LHCN-M2 (cell line): Measurements from ENCODE around the gene DDX50. TPM values are rescaled to one million over a fixed set of nuclear protein-coding genes. Genes with fewer than 3 reads are reported as not detected.

Experiments
- DNase-seq: peaks from one replicate; pipeline ENCODE4 v3.0.0-alpha.2; 2012; ENCODE audit warnings: low read depth
- total RNA-seq: library from RNA; depleted of rRNA; stranded (reverse); fragments of >200 nt; gene quantifications from 2 replicates; pipeline ENCODE4 v1.2.3, GENCODE V29; 2014; rRNA removed

Gene DDX50
- total RNA-seq, 1 experiment from 2014 or later = 58.5 TPM

GRCh38 chr10:68987611-68988010, 86.5 kb downstream of the DDX50 start:
- DNase-seq = no peak

- DNase-seq = peak; percentile 97
Observed at GRCh38 chr10:68988530-68989316, 87.6 kb downstream of the DDX50 start, which contains the start of gene KIFBP. KIFBP (plus strand) TSS chr10:68988803; CDS start chr10:68988833, 30 bp downstream.

GRCh38 chr10:68989317-68989990, 88.3 kb downstream of the DDX50 start:
- DNase-seq = peak; percentile 10

GRCh38 chr10:68992636-68993440, 91.7 kb downstream of the DDX50 start:
- peak; percentile 78 for DNase-seq

Other genes starting within 250 kb of the DDX50 start
- gene CCAR1, start 180.1 kb upstream of the DDX50 start, total RNA-seq = 47.3 and 60.3 TPM in 2 replicates
- 0.57 and 0.58 TPM in 2 replicates for gene STOX1, start 73.8 kb upstream of the DDX50 start, total RNA-seq
- gene DDX21, start 54.9 kb downstream of the DDX50 start, total RNA-seq = 94.7 and 96.7 TPM in 2 replicates
- 63.4 and 65.1 TPM in 2 replicates for gene KIFBP, start 87.5 kb downstream of the DDX50 start, total RNA-seq
- 409 and 438 TPM in 2 replicates for gene SRGN, start 186.8 kb downstream of the DDX50 start, total RNA-seq
- gene VPS26A, start 222.9 kb downstream of the DDX50 start, total RNA-seq = 31.2 and 54.3 TPM in 2 replicates